Panc1 (cell line): ENCODE results near the gene CEP162. TPM values are rescaled to one million over a fixed set of nuclear protein-coding genes. Genes with fewer than 3 reads are reported as not detected.

Experiments
- ATAC-seq: fragments of 200-7000 bp; cut with Tn5 transposase; 2 replicates; pipeline ENCODE4 v1.9.1; 2020; ENCODE audit warnings: mild to moderate bottlenecking, moderate library complexity
- BruUV-seq: library from RNA; stranded (reverse); fragments of 400-500 nt; replicated peaks from 2 replicates; lab custom pipeline; 2021; lab: Mats Ljungman, UMichigan
- CTCF ChIA-PET: fragments of 300-600 bp; sonication (Branson Sonifier 250); formaldehyde crosslinking; loops from one replicate; lab custom pipeline; 2022; ENCODE audit warnings: antibody characterized with exemption; lab: Charles Lee
- POLR2A ChIA-PET: fragments of 300-600 bp; sonication (Branson Sonifier 250); formaldehyde crosslinking; loops from one replicate; lab custom pipeline; 2022; ENCODE audit warnings: antibody characterized with exemption; lab: Charles Lee
- DNase-seq: peaks from one replicate; pipeline ENCODE4 v3.0.0-alpha.2; 2010; ENCODE audit warnings: low read depth, low spot score
- H3K27ac ChIP-seq: 2 replicates; pipeline ENCODE4 v1.5.1; 2011; ENCODE audit warnings: mild to moderate bottlenecking, low read length, inconsistent platforms
- H3K27me3 ChIP-seq: fragments of 200-500 bp; sonication (Bioruptor generic); 2 replicates; pipeline ENCODE4 v1.6.0; 2014; ENCODE audit warnings: low read length, inconsistent platforms; ENCODE audit not compliant: control insufficient read depth, insufficient read depth
- H3K36me3 ChIP-seq: fragments of 200-500 bp; sonication (Bioruptor generic); 2 replicates; pipeline ENCODE4 v1.5.1; 2014; ENCODE audit warnings: inconsistent platforms, mild to moderate bottlenecking, low read length, moderate library complexity; ENCODE audit not compliant: control insufficient read depth, insufficient read depth
- H3K4me1 ChIP-seq: 2 replicates; pipeline ENCODE4 v1.5.1; 2011; ENCODE audit warnings: inconsistent platforms, mild to moderate bottlenecking, low read length, moderate library complexity; ENCODE audit not compliant: control insufficient read depth, insufficient read depth
- H3K4me3 ChIP-seq, 2 experiments: 2 replicates each; pipeline ENCODE4 v1.5.1; 2011 to 2012; ENCODE audit warnings: low read depth in 2 of 2, low read length in 2 of 2, mild to moderate bottlenecking in 2 of 2, inconsistent platforms in 1 of 2, moderate library complexity in 1 of 2
- H3K9me3 ChIP-seq: fragments of 200-500 bp; sonication (Bioruptor generic); 2 replicates; pipeline ENCODE4 v1.5.1; 2014; ENCODE audit warnings: low read depth, mild to moderate bottlenecking, inconsistent platforms, low read length, moderate library complexity; ENCODE audit not compliant: control insufficient read depth, insufficient read depth
- POLR2AphosphoS5 ChIP-seq: IDR thresholded peaks from 2 replicates; pipeline ENCODE4 v1.6.1; 2012; ENCODE audit warnings: mild to moderate bottlenecking, low read depth, low read length, moderate library complexity
- SIN3A ChIP-seq: IDR thresholded peaks from 2 replicates; pipeline ENCODE4 v1.6.1; 2012; ENCODE audit warnings: low read depth, mild to moderate bottlenecking, low read length, moderate library complexity, borderline replicate concordance; ENCODE audit not compliant: insufficient read depth
- TCF7L2 ChIP-seq: IDR thresholded peaks from 2 replicates; pipeline ENCODE4 v1.6.1; 2011; ENCODE audit warnings: mild to moderate bottlenecking, low read depth, low read length, inconsistent platforms
- in situ Hi-C: cut with HindIII; loops from 2 replicates; pipeline ENCODE4 v1.10.0; 2016; ENCODE audit warnings: low sequenced_read_pairs, low pct_unique_long_range_greater_than_20kb
- intact Hi-C: fragments of 100-400 bp; cut with micrococcal nuclease; formaldehyde crosslinking; loops from one replicate; pipeline ENCODE4 v1.10.0; 2022; ENCODE audit not compliant: unreplicated experiment
- total RNA-seq: library from RNA; stranded (reverse); gene quantifications from one replicate; pipeline ENCODE4 v1.2.1, GENCODE V29; 2021; ENCODE audit not compliant: unreplicated experiment
- TF ChIP-seq, protein P1 (sequence below): fragments of 450-650 bp; IDR thresholded peaks from 2 replicates; pipeline ENCODE4 v1.5.1; 2017; ENCODE audit warnings: mild to moderate bottlenecking
- TF ChIP-seq, protein P2 (sequence below), 2 experiments: IDR thresholded peaks; 2 replicates each; pipeline ENCODE4 v1.6.1; 2011 to 2012; ENCODE audit warnings: low read depth in 2 of 2, control low read depth in 1 of 2, low read length in 1 of 2, mild to moderate bottlenecking in 1 of 2, moderate library complexity in 1 of 2; ENCODE audit not compliant: insufficient read depth in 1 of 2

Gene CEP162
- total RNA-seq, 1 experiment from 2014 or later, result 5.3 TPM

DNA sequence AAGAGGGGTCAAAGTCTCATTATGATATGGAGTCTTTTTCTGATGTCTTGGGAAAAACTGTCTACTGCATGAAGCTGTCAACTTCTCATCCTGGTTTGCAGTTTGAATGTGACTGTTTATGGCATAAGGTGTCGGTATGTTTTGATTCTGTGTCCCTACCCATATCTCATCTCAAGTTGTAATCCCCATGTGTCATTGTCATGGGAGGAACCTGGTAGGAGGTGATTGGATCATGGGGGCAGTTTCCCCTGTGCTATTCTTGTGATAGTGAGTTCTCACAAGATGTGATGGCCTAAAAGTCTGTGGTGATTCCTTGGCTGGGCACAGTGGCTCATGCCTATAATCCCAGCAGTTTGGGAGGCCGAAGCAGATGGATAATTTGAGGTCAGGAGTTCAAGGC lies 146.2 kb downstream of the CEP162 start:
- peaks cover 2% of the 10 kb centered on the region; the same call in 1 of the 2 replicates for H3K27me3 ChIP-seq
- in situ Hi-C loops (no loop called here), intact Hi-C loops (no loop called here)
- ChIA-PET POLR2A (no interaction called here), CTCF (no interaction called here)
- no peak overlapping the region for H3K27ac ChIP-seq
- H3K36me3 ChIP-seq, result no peaks in the 10 kb centered on the region
- ATAC-seq, result no peak
- no peak overlapping the region for H3K4me3 ChIP-seq
- no TSS peak for BruUV-seq
- H3K4me1 ChIP-seq, result no peaks in the 10 kb centered on the region
- H3K9me3 ChIP-seq, result no peaks in the 10 kb centered on the region
- TF ChIP-seq SIN3A (no peak), POLR2AphosphoS5 (no peak), TCF7L2 (no peak)
- TF ChIP-seq, protein P1, sequence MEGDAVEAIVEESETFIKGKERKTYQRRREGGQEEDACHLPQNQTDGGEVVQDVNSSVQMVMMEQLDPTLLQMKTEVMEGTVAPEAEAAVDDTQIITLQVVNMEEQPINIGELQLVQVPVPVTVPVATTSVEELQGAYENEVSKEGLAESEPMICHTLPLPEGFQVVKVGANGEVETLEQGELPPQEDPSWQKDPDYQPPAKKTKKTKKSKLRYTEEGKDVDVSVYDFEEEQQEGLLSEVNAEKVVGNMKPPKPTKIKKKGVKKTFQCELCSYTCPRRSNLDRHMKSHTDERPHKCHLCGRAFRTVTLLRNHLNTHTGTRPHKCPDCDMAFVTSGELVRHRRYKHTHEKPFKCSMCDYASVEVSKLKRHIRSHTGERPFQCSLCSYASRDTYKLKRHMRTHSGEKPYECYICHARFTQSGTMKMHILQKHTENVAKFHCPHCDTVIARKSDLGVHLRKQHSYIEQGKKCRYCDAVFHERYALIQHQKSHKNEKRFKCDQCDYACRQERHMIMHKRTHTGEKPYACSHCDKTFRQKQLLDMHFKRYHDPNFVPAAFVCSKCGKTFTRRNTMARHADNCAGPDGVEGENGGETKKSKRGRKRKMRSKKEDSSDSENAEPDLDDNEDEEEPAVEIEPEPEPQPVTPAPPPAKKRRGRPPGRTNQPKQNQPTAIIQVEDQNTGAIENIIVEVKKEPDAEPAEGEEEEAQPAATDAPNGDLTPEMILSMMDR, result no peak
- TF ChIP-seq, protein P2, sequence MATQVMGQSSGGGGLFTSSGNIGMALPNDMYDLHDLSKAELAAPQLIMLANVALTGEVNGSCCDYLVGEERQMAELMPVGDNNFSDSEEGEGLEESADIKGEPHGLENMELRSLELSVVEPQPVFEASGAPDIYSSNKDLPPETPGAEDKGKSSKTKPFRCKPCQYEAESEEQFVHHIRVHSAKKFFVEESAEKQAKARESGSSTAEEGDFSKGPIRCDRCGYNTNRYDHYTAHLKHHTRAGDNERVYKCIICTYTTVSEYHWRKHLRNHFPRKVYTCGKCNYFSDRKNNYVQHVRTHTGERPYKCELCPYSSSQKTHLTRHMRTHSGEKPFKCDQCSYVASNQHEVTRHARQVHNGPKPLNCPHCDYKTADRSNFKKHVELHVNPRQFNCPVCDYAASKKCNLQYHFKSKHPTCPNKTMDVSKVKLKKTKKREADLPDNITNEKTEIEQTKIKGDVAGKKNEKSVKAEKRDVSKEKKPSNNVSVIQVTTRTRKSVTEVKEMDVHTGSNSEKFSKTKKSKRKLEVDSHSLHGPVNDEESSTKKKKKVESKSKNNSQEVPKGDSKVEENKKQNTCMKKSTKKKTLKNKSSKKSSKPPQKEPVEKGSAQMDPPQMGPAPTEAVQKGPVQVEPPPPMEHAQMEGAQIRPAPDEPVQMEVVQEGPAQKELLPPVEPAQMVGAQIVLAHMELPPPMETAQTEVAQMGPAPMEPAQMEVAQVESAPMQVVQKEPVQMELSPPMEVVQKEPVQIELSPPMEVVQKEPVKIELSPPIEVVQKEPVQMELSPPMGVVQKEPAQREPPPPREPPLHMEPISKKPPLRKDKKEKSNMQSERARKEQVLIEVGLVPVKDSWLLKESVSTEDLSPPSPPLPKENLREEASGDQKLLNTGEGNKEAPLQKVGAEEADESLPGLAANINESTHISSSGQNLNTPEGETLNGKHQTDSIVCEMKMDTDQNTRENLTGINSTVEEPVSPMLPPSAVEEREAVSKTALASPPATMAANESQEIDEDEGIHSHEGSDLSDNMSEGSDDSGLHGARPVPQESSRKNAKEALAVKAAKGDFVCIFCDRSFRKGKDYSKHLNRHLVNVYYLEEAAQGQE (IDR thresholded peaks at IDR 0.05; ENCODE audit: insufficient read depth in 1 of 2, low read depth in 2 of 2, low read length in 1 of 2), result no peak
- no peak for DNase-seq

DNA sequence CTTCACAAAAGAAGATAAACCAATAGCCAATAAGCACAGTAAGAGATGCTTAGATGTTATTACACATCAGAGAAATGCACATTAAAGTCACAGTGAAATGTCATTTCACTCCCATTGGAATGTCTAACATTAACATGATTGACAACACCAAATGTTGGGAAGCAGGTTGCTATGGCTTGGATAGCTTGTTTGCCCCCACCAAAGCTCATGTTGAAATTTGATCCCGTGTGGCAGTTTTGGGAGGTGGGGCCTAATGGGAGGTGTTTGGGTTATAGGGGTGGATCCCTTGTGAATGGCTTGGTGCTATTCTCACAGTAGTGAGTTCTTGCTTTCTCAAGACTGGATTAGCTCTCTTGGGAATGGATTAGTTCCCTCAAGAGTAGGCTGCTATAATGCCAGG lies 149.1 kb downstream of the CEP162 start:
- ChIA-PET POLR2A (no interaction called here), CTCF (no interaction called here)
- H3K27me3 ChIP-seq, result no peaks in the 10 kb centered on the region
- ATAC-seq (no peak), DNase-seq (no peak)
- H3K9me3 ChIP-seq, result no peaks in the 10 kb centered on the region
- H3K4me3 ChIP-seq, result no peak overlapping the region
- no peak overlapping the region for H3K27ac ChIP-seq
- in situ Hi-C loops, result no loop called here
- H3K4me1 ChIP-seq, result no peaks in the 10 kb centered on the region
- H3K36me3 ChIP-seq, result no peaks in the 10 kb centered on the region
- intact Hi-C loops, result no loop called here
- TF ChIP-seq POLR2AphosphoS5 (no peak), SIN3A (no peak), TCF7L2 (no peak)
- TF ChIP-seq, protein P2 (IDR thresholded peaks at IDR 0.05; ENCODE audit: insufficient read depth in 1 of 2, low read depth in 2 of 2, low read length in 1 of 2), result no peak
- TF ChIP-seq, protein P1, result no peak
- BruUV-seq, result no TSS peak
